BLaER1 treated with 17β-estradiol and CSF1 and Interleukin-3, amounts not matched to agents 10 nM and 100 nM (cell line): ENCODE data around the gene CHRM1.

Source experiments
- H3K27ac ChIP-seq, 11 experiments: shearing (Covaris generic); formaldehyde crosslinking; 2 replicates each; pipeline ENCODE4 v1.8.1; 2022
- H3K27me3 ChIP-seq, 11 experiments: shearing (Covaris generic); formaldehyde crosslinking; 2 replicates each; pipeline ENCODE4 v1.8.1; 2022
- H3K36me3 ChIP-seq, 11 experiments: shearing (Covaris generic); formaldehyde crosslinking; 2 replicates each; pipeline ENCODE4 v1.8.1; 2022
- H3K4me1 ChIP-seq, 10 experiments: shearing (Covaris generic); formaldehyde crosslinking; 2 replicates each; pipeline ENCODE4 v1.8.1; 2022
- H3K4me2 ChIP-seq, 11 experiments: shearing (Covaris generic); formaldehyde crosslinking; 2 replicates each; pipeline ENCODE4 v1.8.1; 2022
- H3K4me3 ChIP-seq, 10 experiments: shearing (Covaris generic); formaldehyde crosslinking; 2 replicates each; pipeline ENCODE4 v1.8.1; 2022
- H3K9ac ChIP-seq, 11 experiments: shearing (Covaris generic); formaldehyde crosslinking; 2 replicates each; pipeline ENCODE4 v1.8.1; 2022
- H3K9me3 ChIP-seq, 11 experiments: shearing (Covaris generic); formaldehyde crosslinking; replicated peaks in 1 of 11; 2 replicates each; pipeline ENCODE4 v1.8.1; 2022
- H4K20me1 ChIP-seq, 11 experiments: shearing (Covaris generic); formaldehyde crosslinking; 2 replicates each; pipeline ENCODE4 v1.8.1; 2022
- Cebpa-rat ChIP-seq, 11 experiments: shearing (Covaris generic); IDR thresholded peaks; 2 replicates each; pipeline ENCODE4 v1.8.1; 2022

CHRM1 gene

DNA sequence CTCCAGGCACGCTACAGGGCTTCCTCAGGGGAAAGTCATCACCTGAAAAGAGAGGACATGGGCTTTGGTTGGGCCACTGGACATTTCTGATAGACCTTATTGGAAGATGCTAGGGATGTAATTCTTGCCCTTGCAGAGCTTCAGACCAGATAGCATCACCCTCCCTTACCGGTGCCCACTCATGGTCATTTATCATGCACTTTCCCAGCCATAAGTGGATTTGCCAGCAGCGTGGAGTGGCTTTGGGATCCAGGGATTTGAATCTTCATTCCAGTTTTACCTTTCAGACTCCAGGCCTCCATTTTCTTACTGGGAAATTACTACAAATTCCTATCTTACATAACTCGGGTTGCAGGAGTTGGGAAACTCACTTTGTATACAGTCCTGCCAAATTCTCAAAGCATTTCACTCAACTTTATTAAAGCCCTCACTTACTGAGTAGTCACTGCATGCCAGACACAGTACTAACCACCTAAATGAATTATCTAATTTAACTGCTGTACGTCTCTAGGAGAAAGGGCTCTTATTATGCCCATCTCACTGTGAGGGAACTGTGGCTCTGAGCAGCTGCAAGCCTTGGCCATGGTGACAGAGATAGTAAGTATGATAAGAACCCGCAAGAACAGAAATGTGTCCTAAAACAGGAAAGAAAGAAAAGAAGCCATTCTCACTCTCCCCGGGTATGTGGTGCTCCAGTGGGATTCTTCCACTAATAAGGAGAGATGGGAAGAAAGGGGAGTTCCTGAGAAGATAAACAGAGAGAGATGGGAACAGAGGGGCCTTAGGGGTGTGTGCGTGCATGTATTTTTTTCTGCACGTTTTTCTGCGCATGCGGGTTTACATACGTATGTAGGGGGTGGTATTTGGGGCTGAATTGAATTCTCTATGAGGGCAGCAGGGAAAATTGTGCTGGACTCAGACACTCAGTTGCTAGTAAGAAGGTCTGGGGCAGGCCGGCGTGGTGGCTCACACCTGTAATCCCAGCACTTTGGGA, 9.7 kb downstream of the CHRM1 start:
- H4K20me1 ChIP-seq = no peaks in the 10 kb centered on the region
- no peak for TF ChIP-seq Cebpa-rat (IDR thresholded peaks at IDR 0.05)
- H3K27ac ChIP-seq = no peak overlapping the region
- H3K4me2 ChIP-seq = no peak overlapping the region
- no peaks in the 10 kb centered on the region for H3K9me3 ChIP-seq
- H3K36me3 ChIP-seq = no peaks in the 10 kb centered on the region
- no peaks in the 10 kb centered on the region for H3K27me3 ChIP-seq
- H3K4me3 ChIP-seq = no peak overlapping the region
- H3K9ac ChIP-seq = no peak overlapping the region
- H3K4me1 ChIP-seq = 0 out of 20 replicates have a peak, but pooled peaks cover 0 to 5% (median 0%) of the 10 kb centered on the region in 10 experiments

DNA sequence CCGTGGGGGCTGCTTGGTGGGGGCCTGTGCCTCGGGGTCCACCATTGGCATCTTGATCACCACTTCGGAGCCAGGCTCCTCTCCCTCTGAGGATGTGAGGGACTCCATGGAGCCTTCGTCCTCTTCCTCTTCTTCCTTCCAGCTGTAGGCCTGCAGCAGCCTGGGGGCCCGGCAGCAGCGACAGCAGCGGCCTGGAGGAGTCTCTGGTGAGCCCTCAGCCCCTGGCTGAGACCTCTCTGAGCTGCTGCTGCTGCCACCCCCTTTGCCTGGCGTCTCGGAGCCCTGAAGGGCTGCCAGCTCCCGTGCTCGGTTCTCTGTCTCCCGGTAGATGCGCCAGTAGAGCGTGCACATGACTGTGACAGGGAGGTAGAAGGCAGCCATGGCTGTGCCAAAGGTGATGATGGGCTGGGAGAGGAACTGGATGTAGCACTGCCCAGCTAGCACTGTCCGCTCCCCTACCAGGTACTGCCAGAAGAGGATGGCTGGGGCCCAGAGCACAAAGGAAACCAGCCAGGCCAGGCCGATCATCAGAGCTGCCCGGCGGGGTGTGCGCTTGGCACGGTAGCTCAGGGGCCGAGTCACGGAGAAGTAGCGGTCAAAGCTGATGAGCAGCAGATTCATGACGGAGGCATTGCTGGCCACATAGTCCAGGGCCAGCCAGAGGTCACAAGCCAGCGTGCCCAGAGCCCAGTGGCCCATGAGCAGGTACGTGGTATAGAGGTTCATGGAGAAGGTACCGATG, 10.9 kb downstream of the CHRM1 start:
- Histone ChIP-seq H3K4me2 (no peak overlapping the region), H3K27ac (no peak overlapping the region), H3K9me3 (no peaks in the 10 kb centered on the region), H3K4me3 (no peak overlapping the region), H3K27me3 (no peaks in the 10 kb centered on the region), H4K20me1 (no peaks in the 10 kb centered on the region; a peak in 1 of 22 replicates), H3K36me3 (no peaks in the 10 kb centered on the region), H3K4me1 (peaks cover 0 to 6% (median 2%) of the 10 kb centered on the region in 10 experiments; a peak in 3 of 20 replicates), H3K9ac (no peak overlapping the region)
- TF ChIP-seq Cebpa-rat (IDR thresholded peaks at IDR 0.05) = no peak

DNA sequence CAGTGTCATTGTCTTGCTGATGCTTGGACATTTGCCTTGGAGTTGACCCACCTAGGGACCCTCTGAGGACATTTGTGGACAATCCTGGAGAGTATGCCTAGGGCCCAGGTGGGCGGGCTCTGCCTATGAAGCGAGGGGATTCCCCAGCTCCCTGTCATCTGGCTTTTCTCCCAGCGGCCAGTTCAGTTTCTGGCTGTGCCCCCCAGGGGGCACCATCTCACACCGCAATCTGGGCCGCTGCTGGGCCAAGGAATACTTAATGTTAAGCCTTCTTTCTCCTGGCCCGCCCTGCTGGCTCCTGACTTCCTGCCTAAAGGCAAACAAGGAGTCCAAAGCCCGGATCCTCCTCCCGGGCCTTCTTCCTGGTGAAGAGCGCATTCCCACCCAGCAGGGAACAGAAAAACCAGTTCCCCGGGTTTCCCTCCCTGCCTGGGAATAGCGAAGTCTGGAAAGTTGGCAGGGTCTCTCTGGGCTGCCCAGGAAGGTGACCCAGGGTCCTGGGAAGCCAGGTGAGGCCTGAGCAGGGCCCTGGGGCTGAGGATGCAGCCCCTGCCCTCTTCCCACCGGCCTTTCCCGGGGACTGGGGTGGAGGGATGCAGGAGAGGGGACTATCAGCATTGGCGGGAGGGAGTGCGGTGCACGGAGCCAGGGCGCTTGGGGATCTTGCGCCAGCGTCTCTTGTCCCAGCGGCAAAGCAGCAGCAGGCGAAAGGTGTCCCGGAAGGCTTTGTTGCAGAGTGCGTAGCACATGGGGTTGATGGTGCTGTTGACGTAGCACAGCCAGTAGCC, 11.9 kb downstream of the CHRM1 start:
- no peak overlapping the region for H3K27ac ChIP-seq
- H3K4me2 ChIP-seq = peak overlapping the region in 1 of 11 experiments; percentile 15; a peak in 1 of 22 replicates
- H4K20me1 ChIP-seq = no peaks in the 10 kb centered on the region; a peak in 1 of 22 replicates
- H3K4me3 ChIP-seq = no peak overlapping the region
- no peaks in the 10 kb centered on the region for H3K27me3 ChIP-seq
- no peaks in the 10 kb centered on the region for H3K9me3 ChIP-seq
- TF ChIP-seq Cebpa-rat (IDR thresholded peaks at IDR 0.05) = no peak
- peaks cover 0 to 8% (median 2%) of the 10 kb centered on the region in 10 experiments; a peak in 3 of 20 replicates for H3K4me1 ChIP-seq
- no peak overlapping the region for H3K9ac ChIP-seq
- no peaks in the 10 kb centered on the region for H3K36me3 ChIP-seq

DNA sequence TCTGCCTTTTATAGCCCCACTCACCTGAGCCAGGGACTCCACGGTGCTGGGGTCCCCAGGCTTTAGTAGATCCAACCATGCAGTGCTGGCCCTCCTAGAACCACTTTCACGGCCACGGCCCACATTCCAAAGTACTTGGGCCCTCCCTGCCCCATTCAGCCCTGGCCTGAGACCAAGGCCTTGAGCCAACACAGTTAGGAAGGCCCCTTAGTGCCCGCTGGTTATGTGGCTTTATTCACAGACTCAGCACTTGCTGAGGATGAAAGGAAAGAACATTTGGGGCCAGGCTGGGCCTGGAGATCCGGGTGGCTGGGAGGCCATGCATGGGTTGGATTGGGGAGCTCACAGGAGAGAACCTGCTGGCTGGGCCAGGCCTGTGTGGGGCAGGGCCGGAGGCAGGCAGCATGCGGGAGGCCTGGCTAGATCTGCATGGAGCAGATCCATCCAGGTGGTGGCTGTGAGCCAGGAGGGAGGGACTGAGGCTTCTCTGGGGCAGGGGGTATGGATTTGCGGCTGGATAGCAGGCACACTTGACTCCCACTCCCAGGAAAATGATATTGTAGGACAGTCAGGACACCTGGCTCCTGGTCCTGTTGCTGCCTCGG, 12.6 kb downstream of the CHRM1 start:
- Histone ChIP-seq H3K4me3 (no peak overlapping the region), H4K20me1 (no peaks in the 10 kb centered on the region; a peak in 1 of 22 replicates), H3K4me1 (peaks cover 0 to 8% (median 3%) of the 10 kb centered on the region in 10 experiments; a peak in 7 of 20 replicates), H3K9ac (no peak overlapping the region), H3K27me3 (no peaks in the 10 kb centered on the region), H3K4me2 (no peak overlapping the region), H3K27ac (no peak overlapping the region), H3K36me3 (no peaks in the 10 kb centered on the region), H3K9me3 (no peaks in the 10 kb centered on the region)
- TF ChIP-seq Cebpa-rat (IDR thresholded peaks at IDR 0.05) = no peak

DNA sequence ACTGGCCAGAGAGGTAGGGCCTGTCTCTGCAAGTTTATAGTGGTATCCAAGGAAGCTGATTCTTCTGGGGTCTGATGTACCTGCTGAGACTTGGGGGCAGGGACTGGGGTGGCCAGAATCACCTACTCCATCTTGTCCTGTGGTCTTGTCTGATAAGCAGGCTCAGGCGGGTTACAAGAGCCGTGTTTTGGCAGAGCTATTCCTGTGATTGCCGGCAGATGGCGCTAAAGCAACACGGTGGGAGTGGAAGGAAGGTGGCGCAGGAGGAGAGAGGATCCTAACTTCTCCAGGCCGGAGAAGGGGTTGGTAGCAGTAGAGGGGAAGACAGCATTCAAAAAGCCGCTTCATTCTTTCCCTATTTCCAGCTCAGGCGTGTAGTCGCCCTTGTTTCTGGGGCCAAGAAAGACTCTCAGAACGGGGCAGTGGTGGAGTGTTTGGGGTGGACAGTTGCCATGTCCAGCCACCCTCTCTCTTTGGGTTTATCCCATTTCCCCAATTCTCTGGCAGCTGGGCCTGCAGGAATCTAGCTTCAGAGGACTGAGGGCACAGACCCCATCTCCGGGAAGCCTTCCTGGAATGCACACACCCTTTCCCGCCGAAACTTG, 15.1 kb downstream of the CHRM1 start:
- H3K4me1 ChIP-seq = peaks cover 0 to 25% (median 5%) of the 10 kb centered on the region in 10 experiments; a peak in 9 of 20 replicates
- no peak for TF ChIP-seq Cebpa-rat (IDR thresholded peaks at IDR 0.05)
- H3K9ac ChIP-seq = no peak overlapping the region
- H4K20me1 ChIP-seq = no peaks in the 10 kb centered on the region; a peak in 1 of 22 replicates
- H3K9me3 ChIP-seq = no peaks in the 10 kb centered on the region
- no peaks in the 10 kb centered on the region for H3K36me3 ChIP-seq
- no peak overlapping the region for H3K27ac ChIP-seq
- H3K4me3 ChIP-seq = no peak overlapping the region
- H3K4me2 ChIP-seq = peak overlapping the region in 3 of 11 experiments; percentile 7 to 17 (median 11); a peak in 1 of 22 replicates
- no peaks in the 10 kb centered on the region for H3K27me3 ChIP-seq

DNA sequence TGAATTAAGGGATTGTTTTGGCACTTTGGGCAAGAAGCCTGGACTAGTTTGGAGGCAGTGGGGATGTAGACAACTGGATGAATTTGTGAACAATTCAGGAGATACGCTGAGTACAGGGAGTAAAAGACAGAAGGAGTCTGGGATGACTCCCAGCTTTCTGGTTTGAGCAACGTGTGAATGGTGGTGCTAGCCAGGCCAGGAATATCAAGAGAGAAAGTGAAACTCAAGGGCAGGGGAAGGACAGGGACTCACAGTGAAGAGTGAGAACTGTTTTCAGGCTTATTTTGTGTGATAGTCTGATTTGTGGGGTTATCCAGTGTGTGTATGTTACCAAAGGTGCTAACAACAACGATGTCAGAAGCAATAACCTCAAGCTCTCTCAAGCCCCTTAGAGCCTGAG, 15.9 kb downstream of the CHRM1 start:
- Histone ChIP-seq H4K20me1 (no peaks in the 10 kb centered on the region; a peak in 1 of 22 replicates), H3K36me3 (no peaks in the 10 kb centered on the region), H3K9me3 (no peaks in the 10 kb centered on the region), H3K27ac (no peak overlapping the region), H3K4me1 (peaks cover 0 to 25% (median 5%) of the 10 kb centered on the region in 10 experiments; a peak in 9 of 20 replicates), H3K4me3 (no peak overlapping the region), H3K9ac (peak overlapping the region in 1 of 11 experiments; percentile 37; a peak in 1 of 22 replicates), H3K4me2 (peak overlapping the region in 2 of 11 experiments; percentile 7 to 11; a peak in 1 of 22 replicates), H3K27me3 (no peaks in the 10 kb centered on the region)
- TF ChIP-seq Cebpa-rat (IDR thresholded peaks at IDR 0.05) = no peak

DNA sequence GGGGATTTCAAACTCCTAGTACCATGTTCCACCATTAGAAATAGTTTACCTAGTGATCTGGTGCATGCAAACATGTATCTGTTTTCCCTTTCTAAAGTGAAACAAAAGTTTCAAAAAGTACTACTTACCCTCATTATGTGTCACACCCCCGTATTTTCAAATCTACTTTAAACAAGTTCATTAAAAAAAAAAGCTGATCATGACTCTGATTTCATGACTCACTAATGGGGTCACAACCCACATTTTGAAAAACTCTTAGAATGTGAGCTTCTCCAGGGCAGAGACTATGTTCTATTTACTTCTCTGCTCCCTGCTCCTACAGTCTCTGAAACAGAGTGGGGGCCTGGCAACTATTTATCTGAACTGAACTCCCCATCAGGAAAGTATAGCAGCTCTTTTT, 18.2 kb downstream of the CHRM1 start:
- H3K27ac ChIP-seq = no peak overlapping the region
- peak overlapping the region in 2 of 11 experiments; percentile 3 to 41; a peak in 1 of 22 replicates for H3K9ac ChIP-seq
- no peak for TF ChIP-seq Cebpa-rat (IDR thresholded peaks at IDR 0.05)
- no peaks in the 10 kb centered on the region; a peak in 1 of 22 replicates for H4K20me1 ChIP-seq
- H3K9me3 ChIP-seq = no peaks in the 10 kb centered on the region
- no peaks in the 10 kb centered on the region for H3K36me3 ChIP-seq
- peaks cover 0 to 25% (median 2%) of the 10 kb centered on the region in 10 experiments; a peak in 9 of 20 replicates for H3K4me1 ChIP-seq
- H3K27me3 ChIP-seq = no peaks in the 10 kb centered on the region
- no peak overlapping the region for H3K4me3 ChIP-seq
- peak overlapping the region in 3 of 11 experiments; percentile 8 to 64 (median 33); a peak in 4 of 22 replicates for H3K4me2 ChIP-seq

DNA sequence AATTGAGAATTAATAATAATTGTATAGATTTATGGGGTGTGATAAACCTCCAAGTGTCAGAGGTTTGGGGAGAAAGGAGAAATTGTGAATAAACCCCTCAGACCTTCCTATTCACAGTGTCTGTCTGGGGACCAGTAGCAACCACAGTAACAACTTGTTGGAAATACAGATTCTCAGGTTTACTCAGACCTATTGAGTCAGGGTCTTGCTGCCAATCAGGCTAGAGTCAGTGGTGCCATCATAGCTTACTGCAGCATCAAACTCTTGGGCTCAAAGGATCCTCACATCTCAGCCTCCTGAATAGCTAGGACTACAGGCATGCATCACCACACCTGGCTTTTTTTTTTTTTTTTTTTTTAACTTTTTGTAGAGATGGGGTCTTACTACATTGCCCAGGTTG, 23.1 kb downstream of the CHRM1 start:
- no peaks in the 10 kb centered on the region for H3K36me3 ChIP-seq
- H3K9me3 ChIP-seq = no peaks in the 10 kb centered on the region
- no peaks in the 10 kb centered on the region for H4K20me1 ChIP-seq
- H3K4me3 ChIP-seq = no peak overlapping the region
- no peaks in the 10 kb centered on the region for H3K27me3 ChIP-seq
- H3K4me2 ChIP-seq = no peak overlapping the region
- TF ChIP-seq Cebpa-rat (IDR thresholded peaks at IDR 0.05) = no peak
- no peak overlapping the region for H3K27ac ChIP-seq
- no peak overlapping the region for H3K9ac ChIP-seq
- peaks cover 0 to 14% (median 0%) of the 10 kb centered on the region in 10 experiments; a peak in 6 of 20 replicates for H3K4me1 ChIP-seq
